Kidney (tissue), 14 donors: ENCODE measurements around the gene KRT7. TPM values are rescaled to one million over a fixed set of nuclear protein-coding genes. Genes with fewer than 3 reads are reported as not detected.
A peak's percentile ranks its signal among the peaks of the same experiment; 100 is the strongest.

ENCODE experiments used
- DNase-seq, 5 donors: peaks; one replicate each; pipeline ENCODE4 v3.0.0-alpha.2; 2013 to 2020
- FAIRE-seq: peaks from 2 replicates; lab custom pipeline; 2012; peaks lifted over from hg19 to GRCh38; lab: Jason Lieb, UNC
- H3K27ac ChIP-seq, 2 donors: one replicate each; pipeline ENCODE4 v1.7.0; 2013; ENCODE audit warnings: low read depth in 2 of 2, low read length in 2 of 2, inconsistent platforms in 1 of 2
- H3K27me3 ChIP-seq: one replicate; pipeline ENCODE4 v1.7.1; 2013; ENCODE audit warnings: low read length, inconsistent platforms; ENCODE audit not compliant: control insufficient read depth, insufficient read depth
- H3K36me3 ChIP-seq, 3 donors: one replicate each; pipeline versions ENCODE4 v1.7.0 to v1.7.1; 2013; ENCODE audit warnings: low read length in 3 of 3, control low read depth in 1 of 3, inconsistent platforms in 1 of 3; ENCODE audit not compliant: insufficient read depth in 3 of 3, control insufficient read depth in 2 of 3
- H3K4me1 ChIP-seq, 3 donors: one replicate each; pipeline versions ENCODE4 v1.7.0 to v1.7.1; 2013; ENCODE audit warnings: low read length in 3 of 3, inconsistent platforms in 1 of 3, low read depth in 1 of 3; ENCODE audit not compliant: control insufficient read depth in 2 of 3, insufficient read depth in 2 of 3
- H3K4me3 ChIP-seq, 3 donors: one replicate each; pipeline versions ENCODE4 v1.7.0 to v1.8.1; 2013; ENCODE audit warnings: low read length in 3 of 3, control low read depth in 1 of 3, inconsistent platforms in 1 of 3
- H3K9ac ChIP-seq, 3 donors: one replicate each; pipeline versions ENCODE4 v1.7.0 to v1.7.1; 2013; ENCODE audit warnings: low read length in 3 of 3, control low read depth in 1 of 3, inconsistent platforms in 1 of 3
- H3K9me3 ChIP-seq, 3 donors: one replicate each; pipeline versions ENCODE4 v1.7.0 to v1.7.1; 2013; ENCODE audit warnings: low read length in 3 of 3, control low read depth in 1 of 3, inconsistent platforms in 1 of 3; ENCODE audit not compliant: control insufficient read depth in 2 of 3, insufficient read depth in 1 of 3
- CTCF ChIP-seq: IDR thresholded peaks from 3 replicates; pipeline ENCODE4 v1.5.1; 2012; ENCODE audit warnings: mild to moderate bottlenecking, moderate library complexity, borderline replicate concordance; ENCODE audit not compliant: insufficient read depth; ENCODE audit errors: extremely low read depth
- intact Hi-C: fragments of 100-400 bp; cut with DNase I; formaldehyde crosslinking; loops from one replicate; pipeline ENCODE4 v1.11.1; 2022
- polyA plus RNA-seq: library from polyadenylated mRNA; stranded (reverse); fragments of 350-450 nt; fragmentation: Illumina TruSeq; extraction: RNeasy Lipid Tissue Mini Kit (QIAGEN cat#74804); gene quantifications from one replicate; pipeline ENCODE4 v1.2.3, GENCODE V29; 2014; ENCODE audit warnings: low read depth, low replicate concordance; ENCODE audit not compliant: insufficient read depth
- total RNA-seq: library from RNA; stranded (reverse); fragmentation: NEBNext Ultra II Directional; extraction: Animal tissue kit (Norgen Biotek cat#: 25700); gene quantifications from one replicate; pipeline ENCODE4 v1.2.1, GENCODE V29; 2021
- donor health status: control.
- donor health status: control.
- donor health status: control.
- donor health status: control.
- donor health status: control.
- donor health status: DM: yes; HTN: yes; CAD: no.
- donor health status: Normal renal cell carcinoma (clear cell type).

Gene KRT7
- total and polyA plus RNA-seq, 2 donors from 2014 or later, result 173 to 1,490 TPM

DNA sequence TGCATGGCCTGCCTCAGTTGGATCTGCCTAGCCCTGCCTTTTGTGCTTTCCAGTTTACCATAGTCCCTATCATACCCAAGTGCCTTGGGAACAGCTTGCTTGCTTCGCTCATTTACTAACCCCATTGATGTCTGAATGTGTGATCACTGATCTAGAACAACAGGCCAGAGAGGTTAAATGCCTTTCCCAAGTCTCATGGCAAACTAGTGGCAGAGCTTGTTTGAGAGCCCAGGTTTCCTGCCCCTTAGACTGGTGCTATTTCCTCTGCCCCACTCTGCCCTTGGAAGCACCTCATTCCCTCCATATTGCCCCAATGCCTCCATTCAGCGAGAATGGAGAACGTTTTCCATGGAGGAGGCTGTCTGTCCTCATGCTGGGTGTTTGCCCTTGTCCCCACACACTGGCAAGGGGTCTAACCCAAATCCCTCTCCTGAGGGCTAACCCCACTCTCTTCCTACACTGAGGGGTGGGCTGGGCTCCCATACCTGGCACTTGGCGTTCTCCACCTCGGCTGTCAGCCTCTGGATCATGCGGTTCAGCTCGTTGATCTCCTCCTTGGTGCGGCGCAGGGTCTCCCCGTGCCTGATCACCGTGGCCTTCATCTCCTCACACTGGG is 19.8 kb downstream of the KRT7 start:
- H3K27ac ChIP-seq, result peak overlapping the region; percentile 46 to 60
- H3K4me1 ChIP-seq, result peaks cover 0 to 22% (median 17%) of the 10 kb centered on the region in 3 donors
- no peak overlapping the region for H3K4me3 ChIP-seq
- intact Hi-C loops, result no loop called here
- FAIRE-seq (no peak), DNase-seq (peak in 4 of 5 donors; percentile 28 to 70 (median 46))
- H3K27me3 ChIP-seq, result peaks cover 22% of the 10 kb centered on the region
- H3K36me3 ChIP-seq, result no peaks in the 10 kb centered on the region
- H3K9me3 ChIP-seq, result no peaks in the 10 kb centered on the region
- TF ChIP-seq CTCF, result no peak
- H3K9ac ChIP-seq, result no peak overlapping the region

DNA sequence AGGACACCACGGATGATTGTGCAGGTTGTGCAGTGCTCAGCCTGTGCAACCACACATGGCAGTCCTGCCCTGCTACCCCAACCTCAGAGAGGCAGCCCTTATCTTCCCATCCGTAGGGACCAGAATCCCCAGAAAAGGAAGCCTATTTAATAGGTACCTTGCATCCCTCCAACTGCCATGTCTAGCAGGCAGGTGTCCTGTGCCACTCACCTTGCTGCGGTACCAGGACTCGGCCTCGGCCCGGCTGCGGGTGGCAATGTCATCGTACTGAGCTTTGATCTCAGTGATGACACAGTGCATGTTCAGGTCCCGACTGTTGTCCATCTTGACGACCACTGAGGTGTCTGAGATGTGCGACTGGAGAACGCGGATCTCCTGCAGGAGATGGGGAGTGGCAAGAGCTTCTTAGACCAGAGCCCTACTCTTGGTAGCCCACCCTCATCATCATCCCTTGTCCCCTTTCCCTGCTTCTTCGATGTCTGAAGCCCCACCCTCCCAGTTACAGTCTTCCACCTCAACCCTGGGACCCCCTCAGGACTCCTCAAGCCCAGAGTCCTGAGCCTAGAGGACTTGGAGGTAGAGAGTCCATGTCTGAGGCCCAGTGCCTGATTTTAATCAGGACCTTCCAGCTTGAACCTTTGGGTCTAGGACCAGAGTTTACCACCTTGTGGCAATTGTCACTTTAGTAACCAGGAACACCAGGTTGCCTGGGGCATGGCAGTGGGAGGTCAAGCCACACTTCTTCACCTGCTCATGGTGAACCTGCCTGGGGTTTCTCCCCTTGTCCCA is 20.5 kb downstream of the KRT7 start:
- peak overlapping the region in 1 of 2 donors; percentile 60 for H3K27ac ChIP-seq
- TF ChIP-seq CTCF, result no peak
- H3K9me3 ChIP-seq, result no peaks in the 10 kb centered on the region
- H3K4me3 ChIP-seq, result no peak overlapping the region
- no peak for FAIRE-seq
- DNase-seq, result peak in 2 of 5 donors; percentile 20 to 56
- H3K4me1 ChIP-seq, result peaks cover 0 to 17% (median 17%) of the 10 kb centered on the region in 3 donors
- H3K27me3 ChIP-seq, result peaks cover 25% of the 10 kb centered on the region
- no peaks in the 10 kb centered on the region for H3K36me3 ChIP-seq
- intact Hi-C loops, result no loop called here
- H3K9ac ChIP-seq, result no peak overlapping the region

DNA sequence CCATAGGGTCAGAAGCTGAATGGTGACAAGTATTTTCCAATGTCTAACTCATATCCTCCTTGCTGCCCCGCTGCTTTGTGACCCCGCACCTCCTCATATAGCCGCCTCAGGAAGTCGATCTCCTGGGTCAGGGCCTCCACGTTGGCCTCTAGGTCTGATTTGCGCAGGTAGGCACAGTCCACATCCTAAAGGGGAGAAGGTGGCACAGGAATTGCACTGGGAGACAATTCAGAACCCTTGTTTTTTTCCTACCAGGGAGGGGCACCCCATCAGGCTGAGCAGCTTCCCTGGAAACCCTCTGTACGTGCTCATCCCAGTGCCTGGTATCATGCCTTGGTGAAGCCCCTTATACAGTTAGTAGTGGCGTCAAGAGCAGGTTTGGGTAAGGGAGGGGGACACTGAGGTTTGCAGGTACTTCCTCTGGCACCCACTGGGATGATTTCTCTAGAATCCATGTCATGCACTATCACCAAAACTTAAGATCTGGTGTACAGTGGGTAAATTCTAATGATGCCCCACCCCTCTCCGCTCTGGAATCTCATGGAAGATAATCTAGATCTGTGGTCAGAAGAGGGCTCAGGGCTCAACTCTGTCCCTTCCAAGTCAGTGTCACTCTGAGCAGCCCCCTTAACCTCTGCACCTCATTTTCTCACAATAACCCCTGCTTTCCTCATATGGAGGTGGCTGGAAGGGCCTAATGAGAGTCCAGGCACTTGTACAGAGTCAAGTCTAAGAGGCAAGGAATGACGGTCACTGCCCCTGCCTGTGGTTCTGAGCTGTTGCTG is 21.3 kb downstream of the KRT7 start:
- intact Hi-C loops, result no loop called here
- Histone ChIP-seq H3K27me3 (peaks cover 25% of the 10 kb centered on the region), H3K27ac (no peak overlapping the region), H3K4me1 (peaks cover 0 to 11% (median 9%) of the 10 kb centered on the region in 3 donors), H3K36me3 (no peaks in the 10 kb centered on the region), H3K9ac (no peak overlapping the region), H3K4me3 (no peak overlapping the region), H3K9me3 (no peaks in the 10 kb centered on the region)
- FAIRE-seq (no peak), DNase-seq (peak in 2 of 5 donors; percentile 16 to 20)
- no peak for TF ChIP-seq CTCF
